22Rv1 (cell line): ENCODE results near the gene PIK3R4.

ENCODE experiments used
- ZFX ChIP-seq: fragments of 450-650 bp; IDR thresholded peaks from 2 replicates; pipeline ENCODE4 v1.6.1; 2017; ENCODE audit warnings: antibody characterized with exemption, borderline replicate concordance
- TF ChIP-seq, protein P1 (sequence below): fragments of 450-650 bp; IDR thresholded peaks from 2 replicates; pipeline ENCODE4 v1.5.1; 2017; ENCODE audit warnings: mild to moderate bottlenecking

- TF ChIP-seq, protein P1, sequence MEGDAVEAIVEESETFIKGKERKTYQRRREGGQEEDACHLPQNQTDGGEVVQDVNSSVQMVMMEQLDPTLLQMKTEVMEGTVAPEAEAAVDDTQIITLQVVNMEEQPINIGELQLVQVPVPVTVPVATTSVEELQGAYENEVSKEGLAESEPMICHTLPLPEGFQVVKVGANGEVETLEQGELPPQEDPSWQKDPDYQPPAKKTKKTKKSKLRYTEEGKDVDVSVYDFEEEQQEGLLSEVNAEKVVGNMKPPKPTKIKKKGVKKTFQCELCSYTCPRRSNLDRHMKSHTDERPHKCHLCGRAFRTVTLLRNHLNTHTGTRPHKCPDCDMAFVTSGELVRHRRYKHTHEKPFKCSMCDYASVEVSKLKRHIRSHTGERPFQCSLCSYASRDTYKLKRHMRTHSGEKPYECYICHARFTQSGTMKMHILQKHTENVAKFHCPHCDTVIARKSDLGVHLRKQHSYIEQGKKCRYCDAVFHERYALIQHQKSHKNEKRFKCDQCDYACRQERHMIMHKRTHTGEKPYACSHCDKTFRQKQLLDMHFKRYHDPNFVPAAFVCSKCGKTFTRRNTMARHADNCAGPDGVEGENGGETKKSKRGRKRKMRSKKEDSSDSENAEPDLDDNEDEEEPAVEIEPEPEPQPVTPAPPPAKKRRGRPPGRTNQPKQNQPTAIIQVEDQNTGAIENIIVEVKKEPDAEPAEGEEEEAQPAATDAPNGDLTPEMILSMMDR, result no peak
- TF ChIP-seq ZFX, result no peak
Measured at GRCh38 chr3:130658678-130659077, 88.0 kb downstream of the PIK3R4 start.
